ENCODE measurements around the gene CUTA.
A peak's percentile ranks its signal among the peaks of the same experiment; 100 is the strongest.

GRCh38 chr6:33428224-33428965 lies 10.5 kb upstream of the CUTA start:
- no peak for TF ChIP-seq POLR2A (IDR thresholded peaks at IDR 0.05)
- peak; percentile 27 to 39 (median 31) for TF ChIP-seq CTCF (IDR thresholded peaks at IDR 0.05)

Data from testis (tissue), 2 donors.